Liver (tissue), 3 donors: ENCODE results near the gene GCDH.

Source experiments
- CTCF ChIP-seq: fragments of 150-350 bp; IDR thresholded peaks from 2 replicates; pipeline ENCODE4 v1.5.1; 2017; ENCODE audit warnings: improper control_type of control experiment, low read depth, low read length; ENCODE audit not compliant: missing input control
- FOXA1 ChIP-seq: IDR thresholded peaks from 2 replicates; pipeline ENCODE4 v1.6.1; 2016; ENCODE audit warnings: antibody characterized with exemption
- MAX ChIP-seq: IDR thresholded peaks from 2 replicates; pipeline ENCODE4 v1.6.1; 2016; ENCODE audit warnings: antibody characterized with exemption
- RAD21 ChIP-seq, 2 donors: IDR thresholded peaks; 2 replicates each; pipeline ENCODE4 v1.6.1; 2016; ENCODE audit warnings: antibody characterized with exemption in 2 of 2, mild to moderate bottlenecking in 2 of 2
- REST ChIP-seq: IDR thresholded peaks from 2 replicates; pipeline ENCODE4 v1.6.1; 2016; ENCODE audit warnings: antibody characterized with exemption, mild to moderate bottlenecking
- SP1 ChIP-seq: IDR thresholded peaks from 2 replicates; pipeline ENCODE4 v1.6.1; 2018; ENCODE audit warnings: antibody characterized with exemption, mild to moderate bottlenecking
- TAF1 ChIP-seq: conservative IDR thresholded peaks from 2 replicates; pipeline ENCODE4 v1.6.1; 2016; ENCODE audit warnings: antibody characterized with exemption, mild to moderate bottlenecking
- YY1 ChIP-seq: IDR thresholded peaks from 2 replicates; pipeline ENCODE4 v1.6.1; 2016; ENCODE audit warnings: antibody characterized with exemption, mild to moderate bottlenecking
- ZBTB33 ChIP-seq: IDR thresholded peaks from 2 replicates; pipeline ENCODE4 v1.6.1; 2016; ENCODE audit warnings: antibody characterized with exemption
- TF ChIP-seq, protein P1 (sequence below): IDR thresholded peaks from 2 replicates; pipeline ENCODE4 v1.6.1; 2016; ENCODE audit warnings: antibody characterized with exemption
- donor health status: healthy.
- donor health status: healthy.

DNA sequence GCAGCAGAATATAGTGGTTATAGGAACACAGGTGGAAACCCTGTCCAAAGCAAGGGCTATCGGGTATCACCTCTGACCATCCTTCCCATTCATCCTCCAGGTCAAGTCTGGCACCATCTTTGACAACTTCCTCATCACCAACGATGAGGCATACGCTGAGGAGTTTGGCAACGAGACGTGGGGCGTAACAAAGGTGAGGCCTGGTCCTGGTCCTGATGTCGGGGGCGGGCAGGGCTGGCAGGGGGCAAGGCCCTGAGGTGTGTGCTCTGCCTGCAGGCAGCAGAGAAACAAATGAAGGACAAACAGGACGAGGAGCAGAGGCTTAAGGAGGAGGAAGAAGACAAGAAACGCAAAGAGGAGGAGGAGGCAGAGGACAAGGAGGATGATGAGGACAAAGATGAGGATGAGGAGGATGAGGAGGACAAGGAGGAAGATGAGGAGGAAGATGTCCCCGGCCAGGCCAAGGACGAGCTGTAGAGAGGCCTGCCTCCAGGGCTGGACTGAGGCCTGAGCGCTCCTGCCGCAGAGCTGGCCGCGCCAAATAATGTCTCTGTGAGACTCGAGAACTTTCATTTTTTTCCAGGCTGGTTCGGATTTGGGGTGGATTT lies 52.6 kb downstream of the GCDH start:
- TF ChIP-seq CTCF = no peak
- no peak for TF ChIP-seq FOXA1
- no peak for TF ChIP-seq RAD21 (IDR thresholded peaks at IDR 0.05)
- no peak for TF ChIP-seq REST
- no peak for TF ChIP-seq MAX
- TF ChIP-seq TAF1 = no peak
- TF ChIP-seq ZBTB33 = no peak
- no peak for TF ChIP-seq SP1
- TF ChIP-seq, protein P1, sequence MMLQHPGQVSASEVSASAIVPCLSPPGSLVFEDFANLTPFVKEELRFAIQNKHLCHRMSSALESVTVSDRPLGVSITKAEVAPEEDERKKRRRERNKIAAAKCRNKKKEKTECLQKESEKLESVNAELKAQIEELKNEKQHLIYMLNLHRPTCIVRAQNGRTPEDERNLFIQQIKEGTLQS = no peak
- TF ChIP-seq YY1 = no peak
